Tibial nerve (tissue), 4 donors: ENCODE results near the gene ASPDH. TPM values are rescaled to one million over a fixed set of nuclear protein-coding genes. Genes with fewer than 3 reads are reported as not detected.

ENCODE experiments used
- DNase-seq, 2 donors: peaks; one replicate each; pipeline ENCODE4 v3.0.0-alpha.2; 2019; ENCODE audit warnings: low spot score in 2 of 2
- H3K27ac ChIP-seq, 4 donors: fragments of 200-600 bp; sonication (generic) in 3 of 4; one replicate each; pipeline ENCODE4 v1.5.1; 2017 to 2019; ENCODE audit warnings: mild to moderate bottlenecking in 1 of 4
- H3K27me3 ChIP-seq, 2 donors: fragments of 200-600 bp; sonication (generic) in 1 of 2; one replicate each; pipeline versions ENCODE4 v1.5.1 to v1.6.0; 2017 to 2019
- H3K36me3 ChIP-seq, 3 donors: fragments of 200-600 bp; sonication (generic); one replicate each; pipeline ENCODE4 v1.5.1; 2018 to 2019
- H3K4me1 ChIP-seq, 4 donors: fragments of 200-600 bp; sonication (generic) in 3 of 4; one replicate each; pipeline ENCODE4 v1.5.1; 2017 to 2019
- H3K4me3 ChIP-seq, 4 donors: fragments of 200-600 bp; sonication (generic) in 3 of 4; one replicate each; pipeline ENCODE4 v1.5.1; 2017 to 2019; ENCODE audit warnings: mild to moderate bottlenecking in 1 of 4, moderate library complexity in 1 of 4
- H3K9me3 ChIP-seq, 4 donors: fragments of 200-600 bp; sonication (generic) in 3 of 4; one replicate each; pipeline ENCODE4 v1.5.1; 2017 to 2019
- EP300 ChIP-seq, 2 donors: sonication (generic); formaldehyde crosslinking; IDR thresholded peaks; one replicate each; pipeline ENCODE4 v1.6.1; 2017; ENCODE audit warnings: antibody characterized with exemption in 2 of 2, mild to moderate bottlenecking in 1 of 2
- POLR2A ChIP-seq, 2 donors: fragments of 450-650 bp; IDR thresholded peaks; one replicate each; pipeline ENCODE4 v1.6.1; 2017; ENCODE audit warnings: antibody characterized with exemption in 2 of 2, mild to moderate bottlenecking in 2 of 2, moderate library complexity in 2 of 2
- WGBS, 2 donors: methylation state at CpG; one replicate each; pipeline ENCODE4 v1.1.5; 2018; 5-methylcytosine and 5-hydroxymethylcytosine counted together
- total RNA-seq, 4 donors: library from RNA; depleted of rRNA; stranded (reverse); fragments of >200 nt; gene quantifications; one replicate each; pipeline ENCODE4 v1.1.0, GENCODE V29; 2016
- TF ChIP-seq, protein P1 (sequence below), 5 experiments: fragments of 200-600 bp in 3 of 5; fragments of 450-650 bp in 2 of 5; sonication (generic) in 3 of 5; IDR thresholded peaks; one replicate each; pipeline ENCODE4 v1.5.1; 2016 to 2019; ENCODE audit warnings: antibody characterized with exemption in 5 of 5, mild to moderate bottlenecking in 3 of 5, moderate library complexity in 2 of 5

Gene ASPDH
- total RNA-seq, 4 donors from 2014 or later = not detected

DNA sequence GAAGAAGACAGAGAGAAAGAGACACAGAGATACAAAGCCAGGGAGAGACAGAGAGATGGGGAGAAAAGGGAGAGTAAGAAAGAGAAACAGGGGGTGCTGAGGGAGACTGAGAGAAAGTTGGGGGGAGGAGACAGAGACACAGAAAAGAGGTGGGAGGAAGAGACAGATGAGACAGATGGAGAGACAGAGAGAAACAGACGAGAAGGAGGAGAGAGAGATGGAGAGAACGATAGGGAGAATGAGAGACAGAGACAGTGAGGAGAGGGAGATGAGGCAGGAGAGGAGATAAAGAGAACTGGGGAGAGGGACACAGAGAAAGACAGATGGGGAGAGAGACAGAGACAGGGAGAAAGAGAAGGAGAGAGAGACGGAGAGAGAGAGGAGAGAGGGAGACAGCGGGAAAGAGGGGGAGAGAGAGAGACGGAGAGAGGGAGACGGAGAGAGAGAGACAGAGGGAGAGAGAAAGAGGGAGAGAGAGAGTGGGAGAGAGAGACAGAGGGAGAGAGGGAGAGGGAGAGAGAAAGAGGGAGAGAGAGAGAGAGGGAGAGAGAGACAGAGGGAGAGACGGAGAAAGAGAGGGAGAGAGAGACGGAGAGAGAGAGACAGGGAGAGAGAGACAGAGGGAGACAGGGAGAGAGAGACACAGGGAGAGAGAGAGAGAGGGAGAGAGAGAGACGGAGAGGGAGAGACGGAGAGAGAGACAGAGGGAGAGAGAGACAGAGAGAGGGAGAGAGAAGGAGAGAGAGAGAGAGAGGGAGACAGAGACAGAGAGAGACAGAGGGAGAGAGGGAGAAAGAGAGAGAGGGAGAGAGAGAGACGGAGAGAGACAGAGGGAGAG, 15.3 kb downstream of the ASPDH start:
- no peaks in the 10 kb centered on the region for H3K36me3 ChIP-seq
- TF ChIP-seq, protein P1, sequence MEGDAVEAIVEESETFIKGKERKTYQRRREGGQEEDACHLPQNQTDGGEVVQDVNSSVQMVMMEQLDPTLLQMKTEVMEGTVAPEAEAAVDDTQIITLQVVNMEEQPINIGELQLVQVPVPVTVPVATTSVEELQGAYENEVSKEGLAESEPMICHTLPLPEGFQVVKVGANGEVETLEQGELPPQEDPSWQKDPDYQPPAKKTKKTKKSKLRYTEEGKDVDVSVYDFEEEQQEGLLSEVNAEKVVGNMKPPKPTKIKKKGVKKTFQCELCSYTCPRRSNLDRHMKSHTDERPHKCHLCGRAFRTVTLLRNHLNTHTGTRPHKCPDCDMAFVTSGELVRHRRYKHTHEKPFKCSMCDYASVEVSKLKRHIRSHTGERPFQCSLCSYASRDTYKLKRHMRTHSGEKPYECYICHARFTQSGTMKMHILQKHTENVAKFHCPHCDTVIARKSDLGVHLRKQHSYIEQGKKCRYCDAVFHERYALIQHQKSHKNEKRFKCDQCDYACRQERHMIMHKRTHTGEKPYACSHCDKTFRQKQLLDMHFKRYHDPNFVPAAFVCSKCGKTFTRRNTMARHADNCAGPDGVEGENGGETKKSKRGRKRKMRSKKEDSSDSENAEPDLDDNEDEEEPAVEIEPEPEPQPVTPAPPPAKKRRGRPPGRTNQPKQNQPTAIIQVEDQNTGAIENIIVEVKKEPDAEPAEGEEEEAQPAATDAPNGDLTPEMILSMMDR (IDR thresholded peaks at IDR 0.05) = peak in 1 of 5 experiments; percentile 25
- no peak for TF ChIP-seq POLR2A (IDR thresholded peaks at IDR 0.05)
- H3K4me3 ChIP-seq = no peak overlapping the region
- peaks cover 0 to 11% of the 10 kb centered on the region in 2 donors for H3K27me3 ChIP-seq
- no peak overlapping the region for H3K27ac ChIP-seq
- DNase-seq = no peak
- H3K4me1 ChIP-seq = peaks cover 0 to 11% (median 0%) of the 10 kb centered on the region in 4 donors
- 64 to 70% methylated on average over 11 of the region's 11 CpGs for WGBS, 2 donors
- H3K9me3 ChIP-seq = no peaks in the 10 kb centered on the region

GRCh38 chr19:50497022-50497405, 16.7 kb downstream of the ASPDH start:
- H3K4me3 ChIP-seq = peak overlapping the region in 1 of 4 donors; percentile 12
- TF ChIP-seq, protein P1 (IDR thresholded peaks at IDR 0.05) = no peak
- TF ChIP-seq POLR2A (IDR thresholded peaks at IDR 0.05) (no peak), EP300 (IDR thresholded peaks at IDR 0.05) (no peak)
- no peaks in the 10 kb centered on the region for H3K9me3 ChIP-seq
- peaks cover 0 to 15% of the 10 kb centered on the region in 2 donors for H3K27me3 ChIP-seq
- no peaks in the 10 kb centered on the region for H3K36me3 ChIP-seq
- H3K4me1 ChIP-seq = peaks cover 0 to 14% (median 0%) of the 10 kb centered on the region in 4 donors
- peak overlapping the region in 1 of 4 donors; percentile 47 for H3K27ac ChIP-seq
- 36 to 42% methylated on average over 8 of the region's 8 CpGs for WGBS, 2 donors
- DNase-seq = no peak

DNA sequence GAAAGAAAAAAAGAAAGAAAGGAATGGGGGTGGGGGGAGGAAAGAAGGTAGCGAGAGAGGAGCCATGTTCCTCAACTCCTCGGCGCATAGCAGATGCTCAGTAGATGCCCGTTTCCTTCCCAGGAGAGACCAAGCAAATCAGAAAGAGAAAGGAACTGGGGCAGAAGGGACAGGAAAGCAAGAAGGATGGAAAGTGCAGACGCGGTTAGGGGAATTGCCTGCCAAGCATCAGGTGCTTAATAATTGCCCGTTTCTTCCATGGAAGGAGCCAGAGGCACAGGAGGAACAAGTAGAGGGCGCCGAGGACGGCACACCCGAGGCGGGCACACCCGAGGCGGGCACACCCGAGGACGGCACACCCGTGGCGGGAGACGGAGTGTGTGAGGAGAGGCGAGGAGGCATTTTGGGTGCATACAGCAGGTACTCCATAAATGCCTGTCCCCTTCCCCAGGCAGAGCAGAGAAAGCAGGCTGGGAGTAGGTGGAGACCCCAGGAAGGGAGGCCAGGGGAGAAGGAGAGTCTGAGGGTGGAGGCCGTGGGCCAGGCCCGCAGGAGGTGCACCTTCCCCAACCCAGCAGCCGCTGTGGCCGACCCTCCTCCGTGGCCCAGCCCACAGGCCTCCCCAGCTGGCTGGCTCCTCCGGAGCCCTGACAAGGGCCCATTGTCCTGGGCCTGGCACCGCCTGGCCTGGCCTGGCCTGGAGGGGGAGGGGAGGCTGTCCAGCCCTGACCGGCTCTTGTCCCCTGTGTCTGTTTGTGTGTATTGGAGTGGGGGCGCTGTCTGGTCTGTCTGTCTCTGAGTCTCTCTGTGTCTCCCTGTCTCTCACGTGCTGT, 17.3 kb downstream of the ASPDH start:
- no peaks in the 10 kb centered on the region for H3K36me3 ChIP-seq
- H3K4me1 ChIP-seq = peaks cover 0 to 19% (median 0%) of the 10 kb centered on the region in 4 donors
- no peak for DNase-seq
- 40 to 49% methylated on average over 30 of the region's 30 CpGs for WGBS, 2 donors
- no peak for TF ChIP-seq POLR2A (IDR thresholded peaks at IDR 0.05)
- TF ChIP-seq, protein P1 (IDR thresholded peaks at IDR 0.05) = peak in 2 of 5 experiments; percentile 13 to 20
- TF ChIP-seq EP300 (IDR thresholded peaks at IDR 0.05) = peak; percentile 43 to 55
- no peaks in the 10 kb centered on the region for H3K9me3 ChIP-seq
- H3K27ac ChIP-seq = peak overlapping the region in 1 of 4 donors; percentile 47
- H3K4me3 ChIP-seq = peak overlapping the region in 1 of 4 donors; percentile 12
- H3K27me3 ChIP-seq = peaks cover 0 to 21% of the 10 kb centered on the region in 2 donors

DNA sequence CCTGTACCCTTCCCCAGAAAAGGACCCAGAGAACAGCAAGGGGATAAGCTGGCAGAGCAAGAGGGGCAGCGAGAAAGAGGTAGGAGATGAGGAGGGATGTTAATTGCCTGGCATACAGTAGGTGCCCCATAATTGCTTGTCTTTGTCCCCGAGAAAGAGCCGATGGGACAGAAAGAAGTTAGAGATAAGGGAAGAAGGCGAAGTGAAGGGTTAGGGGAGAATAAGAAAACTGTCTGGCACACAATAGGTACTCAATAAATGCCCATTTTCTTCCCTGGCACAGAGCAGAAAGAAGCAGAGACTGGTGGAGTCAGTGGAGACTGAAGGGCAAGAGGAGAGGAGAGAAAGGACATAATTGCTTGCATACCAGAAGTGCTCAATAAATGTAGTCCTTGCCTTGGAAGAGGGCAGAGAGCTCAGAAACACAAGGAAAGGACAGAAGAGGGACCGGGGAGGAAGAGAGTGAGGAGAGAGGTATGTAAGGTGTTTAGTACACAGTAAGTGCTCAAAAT, 18.6 kb downstream of the ASPDH start:
- Histone ChIP-seq H3K36me3 (peaks cover 0 to 5% (median 0%) of the 10 kb centered on the region in 3 donors), H3K9me3 (peaks cover 0 to 4% (median 0%) of the 10 kb centered on the region in 4 donors), H3K27ac (no peak overlapping the region), H3K4me3 (no peak overlapping the region), H3K27me3 (peaks cover 0 to 25% of the 10 kb centered on the region in 2 donors), H3K4me1 (peaks cover 0 to 19% (median 0%) of the 10 kb centered on the region in 4 donors)
- TF ChIP-seq EP300 (IDR thresholded peaks at IDR 0.05) (no peak), POLR2A (IDR thresholded peaks at IDR 0.05) (no peak)
- TF ChIP-seq, protein P1 (IDR thresholded peaks at IDR 0.05) = no peak
- DNase-seq = no peak
- WGBS, 2 donors = 89 to 90% methylated on average over 5 of the region's 5 CpGs
